IMR-90 (cell line): Measurements from ENCODE around the gene NR4A1. TPM values are rescaled to one million over a fixed set of nuclear protein-coding genes. Genes with fewer than 3 reads are reported as not detected.
A peak's percentile ranks its signal among the peaks of the same experiment; 100 is the strongest.

ENCODE experiments used
- ATAC-seq: fragments of 200-7000 bp; cut with Tn5 transposase; 2 replicates; pipeline ENCODE4 v1.9.1; 2020; ENCODE audit warnings: low read depth, mild to moderate bottlenecking, moderate library complexity
- BruUV-seq: library from RNA; stranded (reverse); fragments of 400-500 nt; replicated peaks from 2 replicates; lab custom pipeline; 2021; lab: Mats Ljungman, UMichigan
- CTCF ChIA-PET: fragments of 300-600 bp; formaldehyde crosslinking; extraction: SDS; loops from one replicate; lab custom pipeline; 2021; ENCODE audit warnings: antibody characterized with exemption; lab: Yijun Ruan, JAX
- POLR2A ChIA-PET: fragments of 300-600 bp; sonication (Branson Sonifier 250); formaldehyde crosslinking; loops from one replicate; lab custom pipeline; 2022; ENCODE audit warnings: antibody characterized with exemption; ENCODE audit not compliant: unreplicated experiment; lab: Charles Lee
- DNase-seq: peaks from one replicate; pipeline ENCODE4 v3.0.0; 2013
- H2AFZ ChIP-seq: replicated peaks from 2 replicates; pipeline ENCODE3; 2013; ENCODE audit warnings: low read length, mild to moderate bottlenecking; ENCODE audit not compliant: poor library complexity
- H2AK5ac ChIP-seq: 2 replicates; pipeline ENCODE4 v1.6.1; 2013; ENCODE audit warnings: low read depth, low read length, inconsistent platforms
- H2AK9ac ChIP-seq: replicated peaks from 2 replicates; pipeline ENCODE3; 2013; ENCODE audit warnings: mild to moderate bottlenecking, low read depth, low read length, moderate library complexity; ENCODE audit not compliant: poor library complexity
- H2BK120ac ChIP-seq: 2 replicates; pipeline ENCODE4 v1.6.1; 2013; ENCODE audit warnings: low read depth, low read length, inconsistent platforms
- H2BK15ac ChIP-seq: 3 replicates; pipeline ENCODE4 v1.6.1; 2013; ENCODE audit warnings: low read depth, low read length, inconsistent platforms
- H2BK20ac ChIP-seq: 2 replicates; pipeline ENCODE4 v1.6.1; 2013; ENCODE audit warnings: low read depth, mild to moderate bottlenecking, inconsistent platforms, low read length, moderate library complexity
- H2BK5ac ChIP-seq: 2 replicates; pipeline ENCODE4 v1.6.1; 2013; ENCODE audit warnings: mild to moderate bottlenecking, low read depth, low read length, inconsistent platforms; ENCODE audit not compliant: poor library complexity, severe bottlenecking
- H3K14ac ChIP-seq: replicated peaks from 2 replicates; pipeline ENCODE4 v1.6.1; 2013; ENCODE audit warnings: low read depth, low read length, inconsistent platforms
- H3K18ac ChIP-seq: 2 replicates; pipeline ENCODE4 v1.6.1; 2013; ENCODE audit warnings: low read depth, low read length, control low read depth
- H3K23ac ChIP-seq: 2 replicates; pipeline ENCODE4 v1.6.1; 2013; ENCODE audit warnings: low read depth, low read length, inconsistent platforms
- H3K27ac ChIP-seq: 2 replicates; pipeline ENCODE4 v1.5.1; 2013; ENCODE audit warnings: mild to moderate bottlenecking, control low read depth, low read length; ENCODE audit not compliant: insufficient read depth
- H3K27me3 ChIP-seq: 2 replicates; pipeline ENCODE4 v1.6.1; 2013; ENCODE audit warnings: low read length; ENCODE audit not compliant: control insufficient read depth, insufficient read depth
- H3K36me3 ChIP-seq: 2 replicates; pipeline ENCODE4 v1.6.1; 2013; ENCODE audit warnings: low read length, mixed read lengths; ENCODE audit not compliant: control insufficient read depth, insufficient read depth
- H3K4ac ChIP-seq: 2 replicates; pipeline ENCODE4 v1.6.1; 2013; ENCODE audit warnings: low read depth, low read length, inconsistent platforms
- H3K4me1 ChIP-seq: 2 replicates; pipeline ENCODE4 v1.6.1; 2013; ENCODE audit warnings: low read length, mixed read lengths; ENCODE audit not compliant: control insufficient read depth, insufficient read depth
- H3K4me2 ChIP-seq: 2 replicates; pipeline ENCODE4 v1.6.1; 2013; ENCODE audit warnings: low read depth, mild to moderate bottlenecking, control low read depth, low read length, moderate library complexity
- H3K4me3 ChIP-seq: 2 replicates; pipeline ENCODE4 v1.5.1; 2013; ENCODE audit warnings: low read depth, mild to moderate bottlenecking, control low read depth, low read length, moderate library complexity; ENCODE audit not compliant: insufficient read depth
- H3K56ac ChIP-seq: 2 replicates; pipeline ENCODE4 v1.6.1; 2013; ENCODE audit warnings: low read length, inconsistent platforms; ENCODE audit not compliant: insufficient read depth; ENCODE audit errors: extremely low read depth
- H3K79me1 ChIP-seq, 2 experiments: 2 replicates each; pipeline ENCODE4 v1.6.1; 2013; ENCODE audit warnings: low read length in 2 of 2, inconsistent platforms in 1 of 2, low read depth in 1 of 2
- H3K9ac ChIP-seq: 2 replicates; pipeline ENCODE4 v1.6.1; 2013; ENCODE audit warnings: low read depth, low read length, control low read depth
- H3K9me1 ChIP-seq: 2 replicates; pipeline ENCODE4 v1.6.1; 2013; ENCODE audit warnings: low read length, inconsistent platforms; ENCODE audit not compliant: insufficient read depth
- H3K9me3 ChIP-seq: 2 replicates; pipeline ENCODE4 v1.6.1; 2013; ENCODE audit warnings: low read length; ENCODE audit not compliant: control insufficient read depth, insufficient read depth
- H4K20me1 ChIP-seq: 2 replicates; pipeline ENCODE4 v1.6.1; 2013; ENCODE audit warnings: low read length, inconsistent platforms; ENCODE audit not compliant: insufficient read depth
- H4K5ac ChIP-seq: 2 replicates; pipeline ENCODE4 v1.6.1; 2013; ENCODE audit warnings: mild to moderate bottlenecking, low read depth, low read length, control low read depth
- H4K8ac ChIP-seq, 2 experiments: 2 replicates each; pipeline ENCODE4 v1.6.1; 2013; ENCODE audit warnings: low read depth in 2 of 2, low read length in 2 of 2, control low read depth in 1 of 2, inconsistent platforms in 1 of 2
- H4K91ac ChIP-seq: 2 replicates; pipeline ENCODE4 v1.6.1; 2013; ENCODE audit warnings: low read depth, low read length, inconsistent platforms; ENCODE audit not compliant: insufficient read depth
- CEBPB ChIP-seq: IDR thresholded peaks from 2 replicates; pipeline ENCODE4 v1.6.1; 2012; ENCODE audit warnings: low read depth, low read length, improper control_type of control experiment
- MAZ ChIP-seq: IDR thresholded peaks from 2 replicates; pipeline ENCODE4 v1.6.1; 2012; ENCODE audit warnings: low read depth, mild to moderate bottlenecking, low read length, improper control_type of control experiment, moderate library complexity, borderline replicate concordance
- RAD21 ChIP-seq: IDR thresholded peaks from 2 replicates; pipeline ENCODE4 v1.6.1; 2012; ENCODE audit warnings: low read length, improper control_type of control experiment
- RCOR1 ChIP-seq: IDR thresholded peaks from 2 replicates; pipeline ENCODE4 v1.6.1; 2012; ENCODE audit warnings: mild to moderate bottlenecking, low read length, improper control_type of control experiment; ENCODE audit not compliant: insufficient replicate concordance
- USF2 ChIP-seq: fragments of 150-350 bp; IDR thresholded peaks from 2 replicates; pipeline ENCODE4 v1.6.1; 2017; ENCODE audit warnings: mild to moderate bottlenecking, antibody characterized with exemption, low read length, low read depth
- WGBS, 2 experiments: methylation state at CpG; one replicate each; pipeline versions ENCODE4 v1.1.5 to v1.1.7; 2013; ENCODE audit warnings: missing lambda C conversion rate in 2 of 2; ENCODE audit not compliant: insufficient read length in 1 of 2; ENCODE audit errors: extremely low coverage in 2 of 2; 5-methylcytosine and 5-hydroxymethylcytosine counted together
- dilution Hi-C: fragments of 300-500 bp; cut with HindIII; formaldehyde crosslinking; loops from one replicate; pipeline ENCODE4 v1.14.3; 2018; ENCODE audit warnings: low sequenced_read_pairs; ENCODE audit not compliant: unreplicated experiment
- in situ Hi-C: fragments of 300-500 bp; cut with MboI; formaldehyde crosslinking; loops from 3 replicates; pipeline ENCODE4 v1.14.3; 2019; ENCODE audit warnings: low sequenced_read_pairs, inconsistent platforms, mixed read lengths
- intact Hi-C: fragments of 100-400 bp; cut with micrococcal nuclease; formaldehyde crosslinking; loops from 2 replicates; pipeline ENCODE4 v1.10.0; 2022
- polyA plus RNA-seq, 3 experiments: library from polyadenylated mRNA; depleted of rRNA; stranded (reverse); fragments of >200 nt; gene quantifications; 2 replicates each; pipeline ENCODE4 v1.2.3, GENCODE V29; 2012; ENCODE audit warnings: low replicate concordance in 1 of 3
- total RNA-seq: library from RNA; depleted of rRNA; stranded (reverse); fragments of >200 nt; gene quantifications from 2 replicates; pipeline ENCODE4 v1.2.3, GENCODE V29; 2012

NR4A1 gene
- total and polyA plus RNA-seq, 2 of the 4 experiments (the other 2 are of a cell fraction): 6.6 to 34.1 TPM

GRCh38 chr12:52082026-52082668 lies 30.9 kb downstream of the NR4A1 start:
- Histone ChIP-seq H2AK9ac (peak overlapping the region; percentile 80), H4K91ac (peak overlapping the region; percentile 81), H3K56ac (no peak overlapping the region), H2BK15ac (peak overlapping the region; percentile 37; the same call in 2 of the 3 replicates), H3K36me3 (peaks cover 16% of the 10 kb centered on the region), H2BK20ac (peak overlapping the region; percentile 53), H3K79me1 (peaks cover 11 to 39% of the 10 kb centered on the region in 2 experiments), H3K4me2 (peak overlapping the region; percentile 47), H3K23ac (peak overlapping the region; percentile 60; the same call in 1 of the 2 replicates), H2BK120ac (peak overlapping the region; percentile 83), H3K18ac (peak overlapping the region; percentile 40; the same call in 1 of the 2 replicates), H3K4ac (peak overlapping the region; percentile 87), H3K9me3 (no peaks in the 10 kb centered on the region), H3K27me3 (no peaks in the 10 kb centered on the region), H3K4me1 (peaks cover 30% of the 10 kb centered on the region), H2BK5ac (peak overlapping the region; percentile 64), H3K14ac (peak overlapping the region; percentile 77), H3K27ac (peak overlapping the region; percentile 66), H4K8ac (peak overlapping the region; percentile 22 to 78; a peak in 3 of 4 replicates), H2AFZ (peak overlapping the region; percentile 87), H4K5ac (peak overlapping the region; percentile 13; the same call in 1 of the 2 replicates), H3K9ac (peak overlapping the region; percentile 26), H2AK5ac (peak overlapping the region; percentile 83), H4K20me1 (peaks cover 35% of the 10 kb centered on the region), H3K9me1 (no peaks in the 10 kb centered on the region), H3K4me3 (no peak overlapping the region)
- in situ Hi-C loops: loop anchor here (5.0 kb wide), 1 partner anchor 55 kb away; no protein-coding TSS in a partner anchor
- ChIA-PET CTCF (interaction anchor here (0.9 to 4.2 kb wide), 5 partner anchors 13 to 56 kb away, joined by 3 to 55 read pairs (median 4); partner anchors contain the start of gene NR4A1), POLR2A (interaction anchor here (0.6 to 2.0 kb wide), 3 partner anchors 14 to 196 kb away, joined by 3 to 6 read pairs (median 4); no protein-coding TSS in a partner anchor)
- peak; percentile 61 for DNase-seq
- intact Hi-C loops: loop anchor here (2.0 kb wide), 1 partner anchor 49 kb away; no protein-coding TSS in a partner anchor
- BruUV-seq: no TSS peak
- peak; percentile 54 for ATAC-seq
- WGBS, 2 experiments: 2% methylated on average over 7 of the region's 13 CpGs; no CpG with 5 or more reads in 1 of the 2 experiments
- dilution Hi-C loops: no loop called here
- TF ChIP-seq CEBPB (0 out of 2 replicates have a peak, but pooled peaks have one; percentile 18), RAD21 (no peak), MAZ (peak; percentile 41), USF2 (no peak), RCOR1 (no peak)
